NCI-H2227 (cell line): ENCODE measurements around the gene CST3.
A peak's percentile ranks its signal among the peaks of the same experiment; 100 is the strongest.
"Not testable (repeated sequence)": the region's sequence is repeated elsewhere in the genome, so short reads cannot be mapped to it uniquely, and the experiment has no call there.

Experiments used
- DNase-seq: peaks from one replicate; lab custom pipeline; 2025; ENCODE audit not compliant: unreplicated experiment; lab: John Stamatoyannopoulos, UW

Gene CST3

GRCh38 chr20:23629542-23630391, 8.0 kb downstream of the CST3 start:
- no peak for DNase-seq

GRCh38 chr20:23629017-23629541, 8.7 kb downstream of the CST3 start:
- DNase-seq, result no peak

- no peak for DNase-seq
Measured at GRCh38 chr20:23628402-23629016, 9.2 kb downstream of the CST3 start.

- no peak for DNase-seq
Measured at GRCh38 chr20:23627501-23627900, 10.3 kb downstream of the CST3 start.

GRCh38 chr20:23626040-23626620, 11.6 kb downstream of the CST3 start:
- no peak for DNase-seq

- DNase-seq, result no peak
Measured at GRCh38 chr20:23625236-23625964, 12.4 kb downstream of the CST3 start.

DNA sequence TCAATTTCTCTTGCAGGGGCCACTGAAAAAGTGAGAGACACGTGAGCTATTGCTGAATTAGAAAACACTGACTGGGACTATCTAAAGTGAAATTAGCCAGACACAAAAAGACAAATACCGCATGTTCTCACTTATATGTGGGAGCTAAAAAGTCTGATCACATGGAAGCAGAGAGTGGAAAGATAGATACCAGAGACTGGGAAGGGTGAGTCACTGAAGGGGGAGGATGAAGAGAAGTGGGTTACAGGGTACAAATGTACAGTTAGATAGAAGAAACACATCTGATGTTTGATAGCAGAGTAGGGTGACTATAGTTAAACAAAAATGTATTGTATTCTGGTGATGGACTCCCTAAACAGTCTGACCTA, 13.4 kb downstream of the CST3 start:
- no peak for DNase-seq

- DNase-seq, result no peak
Measured at GRCh38 chr20:23623666-23624323, 14.0 kb downstream of the CST3 start.

DNA sequence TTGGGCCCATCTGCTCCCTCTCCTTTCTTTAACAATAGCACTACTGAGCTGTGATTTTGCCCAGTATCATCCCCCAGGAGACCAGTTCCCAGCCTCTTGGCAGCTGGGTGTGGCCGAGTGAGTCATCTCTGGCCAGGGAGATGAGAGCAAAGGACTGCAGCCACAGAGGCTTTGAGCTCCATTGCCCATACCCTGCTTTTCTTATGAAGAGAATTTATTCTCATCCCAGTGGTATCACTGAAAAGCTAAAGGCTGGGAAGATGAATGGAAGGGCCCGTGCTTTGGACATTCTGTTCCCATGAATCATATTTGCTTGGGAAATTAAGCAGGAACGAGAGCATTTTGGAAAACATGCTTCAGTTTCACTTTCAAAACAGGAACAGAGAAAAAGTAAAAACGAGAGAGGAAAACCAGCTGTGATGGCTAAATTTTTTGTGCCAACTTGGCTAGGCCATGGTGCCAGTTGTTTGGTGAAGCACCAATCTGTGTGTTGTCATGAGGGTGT, 14.9 kb downstream of the CST3 start:
- no peak for DNase-seq

GRCh38 chr20:23622401-23622800, 15.4 kb downstream of the CST3 start:
- not testable (repeated sequence) for DNase-seq

- DNase-seq, result not testable (repeated sequence)
Measured at GRCh38 chr20:23620670-23621386, 16.9 kb downstream of the CST3 start.

DNA sequence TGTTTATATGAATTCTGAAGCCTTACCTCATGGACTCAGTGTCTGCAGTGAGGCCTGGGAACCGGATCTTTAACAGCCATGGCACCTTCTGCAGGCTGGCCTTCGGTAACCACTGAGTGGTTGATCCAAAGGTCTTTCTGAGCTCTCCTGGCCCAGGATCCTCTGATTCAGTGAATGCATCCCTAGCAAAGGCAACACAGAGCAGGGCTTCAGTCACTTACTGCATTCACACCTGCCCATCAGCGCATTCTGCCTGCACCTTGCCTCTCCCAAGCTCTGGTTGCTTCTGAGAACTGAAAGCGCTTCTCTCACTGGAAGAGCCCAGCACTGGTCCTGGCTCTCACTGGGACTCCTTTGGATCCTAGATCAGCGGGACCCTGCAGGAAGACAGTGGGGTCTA, 23.6 kb downstream of the CST3 start:
- DNase-seq, result no peak

GRCh38 chr20:23613676-23614075, 24.1 kb downstream of the CST3 start:
- no peak for DNase-seq

DNA sequence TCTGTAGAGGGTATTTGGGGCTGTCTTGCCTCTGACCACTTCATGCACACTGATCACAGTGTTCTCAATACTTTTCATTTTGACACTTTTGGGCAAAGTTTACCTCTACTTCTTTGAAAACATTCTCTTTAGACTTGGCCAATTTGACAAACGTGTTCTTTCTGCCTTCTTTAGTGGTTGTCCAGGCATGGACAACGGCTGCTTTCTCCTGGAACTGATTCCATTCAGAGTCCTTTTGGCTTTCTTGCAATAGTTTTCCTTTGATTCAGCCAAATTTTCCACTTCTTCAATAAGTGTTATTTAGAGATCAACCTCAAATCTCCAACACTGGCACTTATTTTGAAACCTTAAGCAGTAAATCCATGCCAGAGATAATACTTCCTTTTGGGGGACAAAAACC, 25.4 kb downstream of the CST3 start:
- DNase-seq, result no peak

DNA sequence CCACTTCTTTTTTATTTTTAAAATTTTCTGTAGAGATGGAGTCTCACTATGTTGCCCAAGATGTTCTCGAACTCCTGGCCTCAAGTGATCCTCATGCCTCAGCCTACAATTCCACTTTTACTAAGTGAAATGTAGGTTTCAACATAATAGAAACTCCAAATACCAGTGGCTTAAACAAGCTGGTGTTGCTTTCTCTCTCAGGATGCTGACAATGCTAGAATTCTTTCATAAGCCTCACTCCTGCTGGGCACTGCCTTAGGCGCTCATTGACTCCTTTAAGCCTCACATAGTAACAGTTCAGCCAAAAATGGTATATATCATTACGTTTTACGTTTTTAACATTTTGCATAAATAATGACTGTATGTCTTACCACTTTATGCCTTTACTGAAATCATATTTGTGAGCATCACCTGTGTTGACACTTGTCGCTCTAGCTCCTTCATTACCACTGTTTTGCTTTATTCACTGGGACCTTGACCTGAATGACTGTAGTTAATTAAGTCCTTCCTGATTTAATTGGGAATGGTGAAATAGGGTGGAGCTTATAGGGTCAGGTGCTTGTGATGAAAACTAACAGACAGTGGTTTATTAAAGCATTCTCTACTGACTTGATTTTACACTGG, 28.2 kb downstream of the CST3 start:
- DNase-seq, result no peak

- DNase-seq, result no peak
Measured at GRCh38 chr20:23608251-23608846, 29.4 kb downstream of the CST3 start.

GRCh38 chr20:23607497-23608245, 30.1 kb downstream of the CST3 start:
- DNase-seq, result no peak

- DNase-seq, result peak; percentile 80
Measured at GRCh38 chr20:23606652-23607049, 31.1 kb downstream of the CST3 start.
